NCI-H1694 (cell line): Measurements from ENCODE around the gene ZNF385C.

Experiments
- DNase-seq: peaks from one replicate; lab custom pipeline; 2025; lab: John Stamatoyannopoulos, UW

ZNF385C gene

DNA sequence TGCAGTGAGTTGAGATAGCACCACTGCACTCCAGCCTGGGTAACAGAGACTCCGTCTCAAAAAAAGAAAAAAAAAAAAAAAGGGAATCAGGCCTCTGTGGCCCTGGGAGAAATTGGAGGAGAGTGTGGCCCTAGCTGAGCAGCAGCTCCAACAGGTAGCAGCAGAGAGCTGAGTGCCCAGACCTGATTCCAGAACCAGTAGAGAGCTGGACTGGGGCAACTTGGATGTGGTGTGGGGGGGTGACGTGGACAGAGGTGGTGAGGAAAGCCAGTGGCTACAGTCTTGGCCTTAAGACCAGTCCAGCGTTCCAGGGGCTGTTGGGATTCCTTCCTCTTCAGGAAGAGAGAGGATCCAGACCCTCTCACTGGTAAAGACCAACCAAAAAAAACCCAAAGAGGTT, 26.0 kb upstream of the ZNF385C start:
- DNase-seq = no peak

DNA sequence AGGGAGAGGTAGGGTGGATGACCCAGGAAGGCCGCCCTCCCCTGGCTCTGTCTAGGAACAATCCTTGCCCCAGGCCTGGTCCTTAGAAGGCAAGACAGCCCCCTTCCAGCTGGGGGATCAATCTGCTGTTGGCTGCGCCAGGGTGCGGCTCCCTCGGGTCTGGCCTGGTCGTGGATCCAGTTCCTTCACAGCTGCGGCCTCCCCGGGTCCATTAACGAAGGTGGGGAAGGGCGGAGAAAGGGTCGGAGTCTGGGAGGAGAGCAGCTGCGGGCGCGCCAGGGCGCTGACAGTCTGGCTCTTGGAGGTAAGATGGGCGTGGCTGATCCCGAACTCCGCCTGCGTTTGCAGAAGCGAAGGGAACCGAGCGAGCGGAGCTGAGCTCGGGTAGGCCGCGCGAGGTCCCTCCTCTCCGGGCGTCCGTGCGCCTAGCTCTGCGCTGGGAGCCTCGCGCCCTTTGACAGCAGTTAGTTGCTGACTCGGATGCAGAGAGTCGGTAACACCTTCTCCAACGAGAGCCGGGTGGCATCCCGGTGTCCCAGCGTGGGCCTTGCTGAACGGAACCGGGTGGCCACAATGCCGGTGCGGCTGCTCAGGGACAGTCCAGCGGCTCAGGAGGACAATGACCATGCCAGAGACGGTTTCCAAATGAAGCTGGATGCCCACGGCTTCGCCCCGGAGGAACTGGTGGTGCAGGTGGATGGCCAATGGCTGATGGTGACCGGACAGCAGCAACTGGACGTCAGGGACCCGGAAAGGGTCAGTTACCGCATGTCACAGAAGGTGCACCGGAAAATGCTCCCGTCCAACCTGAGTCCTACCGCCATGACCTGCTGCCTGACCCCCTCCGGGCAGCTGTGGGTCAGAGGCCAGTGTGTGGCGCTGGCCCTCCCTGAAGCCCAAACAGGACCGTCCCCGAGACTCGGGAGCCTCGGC, 24.4 kb upstream of the ZNF385C start, which contains the start of gene HSPB9:
Gene HSPB9, plus strand, starts transcription at position 434 of the 933 bp plus-strand sequence. Its CDS starts 47 bp downstream, at position 481.
- DNase-seq = no peak

DNA sequence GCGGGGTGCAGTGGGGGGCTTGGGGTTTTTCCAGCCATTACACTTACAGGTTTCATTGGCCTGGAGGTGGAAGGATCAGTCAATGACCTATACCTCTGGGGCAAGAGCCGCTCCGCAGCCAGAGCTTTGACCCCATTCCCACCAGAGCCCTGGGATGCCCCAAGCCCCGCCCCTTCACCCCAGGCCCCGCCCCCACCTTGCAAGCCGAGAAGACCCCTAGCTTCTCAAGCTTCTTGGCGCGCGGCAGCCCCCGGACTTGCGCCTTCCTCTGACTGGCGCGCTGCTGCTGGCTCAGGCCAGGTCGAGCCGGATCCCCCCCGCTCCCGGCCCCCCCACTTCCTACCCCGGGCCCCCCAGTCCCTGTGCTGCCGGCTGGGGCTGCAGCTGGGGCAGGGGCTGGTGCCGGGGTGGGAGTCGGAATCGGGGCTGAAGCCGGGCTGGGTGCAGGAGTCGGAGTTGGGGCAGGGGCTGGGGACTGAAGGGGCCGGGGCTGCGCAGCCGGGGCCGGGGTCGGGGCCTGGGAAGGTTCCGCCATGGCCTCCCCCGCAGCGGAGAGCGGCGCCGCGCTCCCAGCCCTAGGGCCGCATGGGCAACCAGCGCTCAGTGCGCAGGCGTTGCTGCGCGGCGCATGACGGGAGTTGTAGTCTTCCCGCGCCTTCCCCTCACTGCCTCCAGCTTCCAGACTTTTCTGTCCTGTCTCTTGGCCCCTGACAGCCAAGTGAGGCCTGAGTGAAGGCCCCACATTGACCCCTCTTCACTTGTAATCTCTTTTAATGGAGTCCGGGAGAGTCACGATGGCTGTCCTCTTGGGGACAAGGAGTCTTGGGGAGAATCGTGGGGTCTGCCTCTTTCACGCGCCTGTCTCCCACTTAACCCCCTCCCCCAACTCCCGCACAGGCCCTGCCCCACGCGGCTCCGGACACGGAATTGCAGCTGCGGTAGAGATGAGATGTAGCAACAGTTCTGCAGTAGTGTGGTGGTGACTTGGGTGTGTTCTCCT, 22.8 kb upstream of the ZNF385C start, which contains the start of gene KAT2A:
Gene KAT2A, minus strand, starts transcription at position 598 of the 1,000 bp plus-strand sequence. Its CDS starts 63 bp downstream, at position 535.
- peak; percentile 83 for DNase-seq

DNA sequence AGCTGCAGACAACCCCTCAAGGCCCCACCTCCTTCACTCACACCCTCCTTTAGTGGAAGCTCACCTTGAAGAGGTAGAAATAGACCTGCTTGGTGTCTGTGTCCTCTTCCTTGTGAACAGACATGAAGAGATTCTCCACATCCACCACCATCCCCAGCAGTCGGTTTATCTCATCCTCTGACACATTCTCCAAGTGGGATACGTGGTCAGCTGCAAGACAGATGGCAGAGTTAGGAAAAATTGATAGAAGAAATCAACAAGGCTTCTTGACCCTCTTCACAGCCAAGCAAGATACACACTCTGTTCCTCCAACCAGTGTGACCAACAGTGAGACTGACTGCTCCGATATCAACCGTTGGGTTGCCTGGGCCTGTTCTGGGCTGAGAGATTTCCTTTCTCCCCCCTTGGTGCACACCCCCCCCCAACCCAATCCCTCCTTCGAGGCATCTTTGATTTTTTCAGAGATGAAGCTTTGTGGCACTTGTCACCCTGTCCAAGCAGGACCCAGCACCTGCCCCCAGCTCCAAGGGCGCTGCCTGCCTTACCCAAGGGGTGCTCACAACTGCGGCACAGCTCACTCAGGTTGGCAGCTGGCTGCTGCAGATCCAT, 22.0 kb upstream of the ZNF385C start:
- no peak for DNase-seq

DNA sequence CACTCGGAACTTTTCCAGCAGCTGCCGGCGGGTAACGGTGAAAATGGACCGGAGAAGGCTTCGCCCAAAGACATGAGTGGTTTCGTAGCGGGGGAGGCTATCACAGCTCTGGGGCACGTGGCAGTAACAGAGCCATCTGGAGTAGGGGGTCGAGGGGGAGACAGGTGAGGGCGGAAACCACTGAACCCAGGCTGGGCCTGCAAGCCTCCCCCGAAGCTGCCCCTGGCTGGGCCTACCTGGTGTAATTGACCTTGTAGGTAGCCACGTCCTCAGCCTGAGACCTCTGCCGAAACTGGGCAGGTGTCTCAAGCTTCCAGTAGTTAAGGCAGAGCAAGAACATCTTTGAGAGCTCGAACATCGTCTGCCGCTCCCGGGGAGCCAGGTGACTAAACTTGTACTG, 21.0 kb upstream of the ZNF385C start:
- no peak for DNase-seq

DNA sequence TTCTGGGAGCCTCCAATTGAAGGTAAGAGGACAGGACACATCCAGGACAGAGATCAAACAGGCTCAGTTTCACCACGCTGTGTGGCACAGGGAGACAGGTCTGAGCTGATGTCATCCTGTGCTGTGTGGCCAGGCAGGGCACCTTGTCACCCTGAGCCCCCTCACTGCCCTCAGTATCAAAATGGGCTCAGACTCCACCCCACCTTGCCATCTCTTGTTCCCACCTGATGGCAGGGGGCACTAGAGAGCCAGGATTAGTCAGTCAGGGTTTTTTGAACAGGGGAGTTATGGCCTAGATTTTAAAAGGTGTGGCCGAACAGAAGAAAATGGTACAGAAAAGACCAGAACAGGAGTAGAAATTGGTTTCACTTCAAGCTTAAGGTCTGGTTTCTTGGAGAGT, 20.3 kb upstream of the ZNF385C start:
- DNase-seq = peak; percentile 56

DNA sequence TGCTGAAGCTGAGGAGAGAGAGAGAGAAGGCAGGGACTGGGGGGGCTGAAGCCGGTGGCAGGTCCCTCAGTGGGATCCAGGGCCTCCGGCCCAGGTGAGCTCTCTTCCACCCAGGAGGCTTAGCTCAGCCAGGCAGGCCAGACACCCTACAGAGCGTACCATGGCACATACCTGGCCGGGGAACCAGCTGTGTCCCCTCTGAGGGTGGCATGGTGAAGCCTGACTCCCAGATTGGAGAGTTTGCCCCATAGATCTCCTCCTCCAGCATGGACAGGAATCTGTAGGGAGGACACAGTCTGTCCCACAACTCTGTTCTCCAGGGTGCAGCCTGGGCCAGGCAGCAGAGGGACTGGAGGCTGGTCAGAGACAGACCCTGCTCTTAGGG, 19.8 kb upstream of the ZNF385C start:
- DNase-seq = no peak

DNA sequence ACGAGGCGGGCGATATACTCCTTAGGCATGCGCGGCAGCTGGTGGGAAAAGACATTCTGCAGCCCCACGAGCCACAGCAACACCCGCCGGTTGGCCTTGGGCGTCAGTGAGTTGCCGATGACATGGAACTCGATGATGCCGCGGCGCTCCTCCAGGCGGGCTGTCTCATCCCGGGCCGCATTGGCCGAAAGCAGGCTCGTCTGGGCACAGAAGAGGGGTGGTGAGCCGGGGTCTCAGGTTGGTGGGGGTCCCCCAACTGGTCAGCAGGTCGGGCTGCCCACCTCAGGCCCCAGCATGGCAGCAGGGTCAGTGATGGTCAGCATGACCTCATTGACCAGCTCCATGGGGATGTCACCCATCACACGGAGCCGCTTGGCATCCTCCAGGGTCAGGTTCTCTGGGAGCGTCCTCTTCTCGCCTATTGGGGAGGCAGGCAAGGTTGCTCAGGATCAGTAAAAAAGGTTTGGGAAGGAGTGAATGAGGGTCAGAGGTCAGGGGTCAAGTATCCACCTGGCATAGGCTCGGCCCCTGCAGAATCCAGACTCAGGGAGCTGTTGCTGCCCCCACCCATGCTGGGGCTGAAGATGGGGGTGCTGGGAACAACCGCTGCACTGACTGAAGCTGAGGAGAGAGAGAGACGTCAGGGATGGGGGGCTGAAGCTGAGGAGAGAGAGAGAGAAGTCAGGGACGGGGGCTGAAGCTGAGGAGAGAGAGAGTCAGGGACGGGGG, 19.3 kb upstream of the ZNF385C start:
- DNase-seq = no peak

DNA sequence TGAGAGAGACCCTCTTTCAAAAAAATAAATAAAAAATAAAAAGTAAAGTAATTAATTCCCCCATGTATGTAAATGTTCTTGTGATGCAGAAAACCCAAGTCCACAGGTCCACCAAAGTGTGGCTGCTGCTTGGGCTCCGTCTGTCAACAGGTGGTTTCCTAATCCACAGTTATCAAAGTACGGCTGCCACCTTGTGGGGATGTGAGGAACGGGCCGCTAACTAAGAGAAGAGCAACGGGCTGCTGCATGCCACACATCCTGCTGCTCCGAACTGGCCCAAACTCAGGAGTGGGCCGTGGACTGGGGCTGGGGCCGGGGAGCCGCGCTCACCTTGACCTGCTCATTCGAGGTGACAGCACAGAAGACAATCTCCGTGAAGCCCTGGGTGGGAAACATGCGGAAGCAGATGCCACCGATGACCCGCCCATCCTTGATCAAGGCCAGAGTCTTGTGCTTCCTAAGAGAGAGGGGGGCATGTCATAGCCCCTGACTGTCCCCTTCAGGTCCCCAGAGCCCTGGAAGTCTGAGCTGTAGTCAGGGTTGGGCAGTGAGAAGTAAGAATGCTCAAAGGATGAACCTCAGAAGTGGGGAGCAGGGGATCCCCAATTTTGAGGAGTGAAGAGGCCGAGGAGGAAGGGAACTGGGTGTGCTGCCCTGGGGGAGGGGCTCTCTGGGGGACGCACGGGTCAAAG, 18.6 kb upstream of the ZNF385C start:
- peak; percentile 82 for DNase-seq

DNA sequence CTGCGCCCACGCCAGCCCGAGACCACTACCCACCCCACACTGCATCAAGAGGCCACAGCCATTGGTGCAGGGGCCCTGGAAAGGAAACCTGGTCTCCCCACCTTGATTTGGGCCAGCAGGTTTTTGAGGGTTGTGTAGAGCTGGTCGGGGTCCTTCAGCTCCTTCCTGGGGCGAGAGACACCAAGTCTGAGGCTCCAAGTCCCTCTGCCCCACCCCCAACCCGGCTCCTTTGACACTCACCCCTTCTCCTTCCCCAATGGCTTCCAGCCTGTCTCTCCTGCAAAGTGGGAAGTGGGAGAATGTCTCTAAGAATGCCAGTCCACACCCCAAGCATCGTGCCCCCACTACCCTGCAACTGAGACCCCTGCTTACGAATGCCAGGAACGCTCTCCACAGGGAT, 15.8 kb upstream of the ZNF385C start:
- no peak for DNase-seq

DNA sequence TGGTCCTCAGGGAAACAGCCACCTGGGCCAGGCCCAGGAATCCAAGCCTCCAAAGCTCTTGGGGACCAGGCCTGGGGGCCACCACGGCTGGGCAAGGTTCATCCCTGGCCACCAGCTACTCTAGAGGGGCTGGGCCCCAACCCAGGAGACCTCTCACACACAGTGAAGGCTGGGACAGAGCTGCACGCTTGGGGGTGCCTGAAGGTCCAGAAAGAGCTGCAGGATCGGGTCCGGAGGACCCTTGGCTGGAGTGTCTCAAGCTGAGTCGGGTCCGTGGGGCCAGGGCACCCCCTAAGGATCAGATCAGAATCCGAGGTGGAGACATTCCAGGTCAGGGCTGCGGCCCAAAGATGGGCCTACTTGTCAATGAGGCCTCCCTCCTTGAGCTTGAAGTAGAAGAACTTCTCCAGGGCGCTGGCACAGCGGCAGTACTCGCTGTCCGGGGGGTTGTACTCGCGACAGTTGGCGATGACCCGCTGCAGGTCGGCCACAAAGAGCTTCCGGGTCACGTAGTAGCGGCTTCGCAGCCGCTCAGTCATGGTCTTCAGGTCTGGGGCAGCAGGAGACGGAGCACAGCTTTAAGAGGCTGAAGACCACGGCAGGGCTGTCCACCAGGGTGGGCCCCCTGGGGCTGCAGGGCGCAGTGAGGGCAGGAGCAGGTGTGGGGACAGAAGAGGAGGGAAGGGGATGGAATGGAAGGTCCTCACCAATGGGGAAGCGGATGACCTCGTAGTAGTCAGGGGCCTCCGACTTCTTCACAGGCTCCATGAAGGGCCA, 15.2 kb upstream of the ZNF385C start:
- DNase-seq = no peak

DNA sequence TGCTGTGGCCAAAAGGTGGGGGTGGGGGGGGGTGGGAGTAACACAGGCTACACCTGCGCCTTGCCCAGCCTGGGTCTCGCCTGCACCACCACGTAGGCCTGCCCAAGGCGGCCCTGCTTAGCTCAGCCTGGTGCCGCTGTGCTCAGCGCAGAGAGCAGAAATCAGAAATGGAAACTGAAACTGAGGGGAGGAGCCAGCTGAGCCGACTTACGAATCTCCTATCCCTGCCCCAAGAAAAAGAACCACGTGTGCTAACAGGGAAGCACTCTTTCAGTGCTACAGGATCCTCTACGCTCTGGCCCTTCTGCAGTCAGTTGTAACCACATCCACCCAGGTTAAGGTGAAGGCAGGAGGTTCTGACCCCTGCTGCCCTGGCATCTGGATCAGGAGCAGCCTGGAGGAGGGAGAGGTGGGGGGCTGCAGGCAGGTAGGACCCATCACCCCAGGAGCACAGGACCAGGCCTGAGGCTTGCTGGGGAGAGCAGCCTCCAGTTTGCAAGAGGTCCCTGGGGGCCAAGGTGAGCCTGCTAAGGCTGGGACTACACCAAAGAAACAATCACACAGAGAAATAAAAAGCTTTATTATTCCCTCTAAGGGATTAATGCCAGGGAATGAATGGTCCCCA, 14.4 kb upstream of the ZNF385C start, which contains the start of gene DHX58:
Gene DHX58, minus strand, starts transcription at position 163 of the 625 bp plus-strand sequence. CDS start 822 bp downstream, outside the sequence.
- DNase-seq = no peak

DNA sequence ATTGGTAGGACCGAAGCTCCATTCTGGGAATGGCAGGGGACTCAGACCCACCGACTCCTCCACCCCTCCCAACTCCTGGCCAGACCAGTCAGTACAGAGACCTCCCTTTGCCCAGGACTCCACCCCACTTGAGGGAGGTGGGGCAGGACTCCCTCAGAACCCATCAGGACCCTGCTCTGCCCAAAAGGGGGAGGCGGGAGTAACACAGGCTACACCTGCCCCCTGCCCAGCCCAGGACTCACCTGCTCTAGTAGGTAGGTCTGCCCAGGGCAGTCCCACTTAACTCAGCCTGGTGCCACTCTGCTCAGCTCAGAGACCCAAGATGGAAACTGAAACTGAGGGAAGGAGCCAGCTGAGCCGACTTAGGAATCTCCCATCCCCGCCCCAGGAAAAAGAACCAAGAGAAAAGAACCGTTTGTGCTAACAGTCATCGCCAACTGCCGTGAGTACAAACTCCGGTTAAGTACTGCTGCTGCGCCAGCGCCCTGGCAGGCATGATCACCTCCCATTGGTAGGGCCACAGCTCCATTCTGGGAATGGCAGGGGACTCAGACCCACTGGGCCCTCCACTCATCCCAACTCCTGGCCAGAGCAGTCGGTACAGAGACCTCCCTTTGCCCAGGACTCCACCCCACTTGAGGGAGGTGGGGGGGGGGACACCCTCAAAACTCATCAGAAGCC, 13.7 kb upstream of the ZNF385C start:
- DNase-seq = no peak

DNA sequence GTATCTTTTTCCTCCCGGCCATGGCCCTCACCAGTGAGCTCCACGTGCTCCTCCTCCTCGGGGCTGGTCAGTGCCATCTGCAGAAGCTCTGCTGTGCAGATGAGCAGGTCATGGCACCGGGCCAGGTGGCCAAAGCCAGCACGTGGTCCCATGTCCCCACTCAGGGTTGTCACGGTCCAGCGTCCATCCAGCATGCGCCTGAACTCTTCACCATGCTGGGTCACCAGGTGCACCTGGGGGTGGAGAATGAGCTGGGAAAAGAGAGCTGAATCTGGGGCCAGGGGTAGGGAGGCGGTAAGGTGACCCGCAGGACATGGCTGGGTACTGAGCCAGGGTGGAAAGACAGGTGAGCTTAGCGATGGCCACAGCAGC, 13.0 kb upstream of the ZNF385C start:
- no peak for DNase-seq

DNA sequence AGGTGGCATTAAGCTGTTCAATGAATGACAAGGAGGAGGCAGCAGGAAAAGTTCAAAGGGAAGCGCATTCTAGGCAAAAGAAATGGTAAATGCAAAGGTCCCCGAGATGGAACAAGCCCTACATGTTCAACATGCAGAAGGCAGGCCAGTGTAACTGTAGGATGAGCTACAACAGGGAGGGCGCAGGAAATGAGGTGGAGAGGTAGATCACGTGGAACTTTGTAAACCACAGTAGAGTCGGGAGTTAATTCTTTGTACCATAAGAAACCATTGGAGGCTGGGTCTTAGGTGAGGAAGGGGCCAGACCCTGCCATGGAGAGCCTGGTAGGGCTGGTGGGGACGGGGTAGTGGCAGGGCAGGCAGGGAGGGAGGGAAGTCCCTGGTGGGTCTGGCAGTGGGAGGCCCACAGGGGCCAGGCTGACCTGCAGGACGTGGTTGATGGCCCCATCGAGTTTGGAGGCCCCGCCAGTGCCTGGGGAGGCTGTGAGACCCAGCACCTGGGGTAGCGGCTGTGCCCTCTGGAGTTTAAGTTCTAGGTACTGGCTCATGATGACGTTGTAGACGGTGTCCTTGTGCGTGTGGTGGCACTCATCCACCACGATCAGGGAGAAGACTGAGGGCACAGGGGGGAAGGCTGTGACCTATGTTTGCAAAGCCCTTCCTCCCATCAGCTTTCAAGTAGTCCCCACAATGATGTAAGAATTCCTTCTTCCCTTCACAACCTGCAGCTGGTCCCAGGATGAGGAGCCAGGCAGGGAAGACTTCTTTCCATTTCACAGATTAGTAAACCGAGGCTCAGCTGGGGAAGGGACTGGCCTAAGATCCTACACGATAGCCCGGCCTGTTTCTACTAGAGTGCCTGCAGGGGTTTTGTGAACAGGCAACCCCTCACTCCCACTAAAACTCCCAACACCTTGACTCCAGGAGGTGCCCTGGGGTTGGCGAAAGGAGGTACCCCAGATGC, 12.3 kb upstream of the ZNF385C start:
- DNase-seq = no peak

DNA sequence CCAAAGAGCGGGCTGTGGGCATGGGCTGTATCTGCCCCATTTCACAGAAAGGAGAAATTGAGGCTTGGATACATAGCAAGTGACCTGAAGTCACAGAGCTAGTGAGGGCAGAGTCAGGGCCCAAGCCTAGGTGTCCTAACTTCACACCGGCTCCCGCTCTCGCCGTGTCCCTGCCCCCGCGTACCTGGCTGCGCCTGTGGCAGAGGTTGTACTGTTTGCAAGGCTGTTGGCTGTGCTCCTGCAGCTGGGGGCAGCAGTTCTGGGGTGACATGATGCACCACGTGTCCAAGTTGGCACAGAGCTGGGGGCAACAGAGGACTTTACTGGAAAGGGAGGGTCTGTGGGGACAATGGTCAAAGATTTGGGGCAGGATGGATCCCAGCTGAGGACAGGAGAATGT, 10.8 kb upstream of the ZNF385C start:
- DNase-seq = no peak
